ENCODE measurements around the gene CDH23. TPM values are rescaled to one million over a fixed set of nuclear protein-coding genes. Genes with fewer than 3 reads are reported as not detected.

CDH23 gene
- total and polyA plus RNA-seq, 9 of the 15 experiments (the other 6 are each of a cell fraction or from before 2014, with no cell fraction given): 0.18 to 1.2 (median 0.47) TPM

DNA sequence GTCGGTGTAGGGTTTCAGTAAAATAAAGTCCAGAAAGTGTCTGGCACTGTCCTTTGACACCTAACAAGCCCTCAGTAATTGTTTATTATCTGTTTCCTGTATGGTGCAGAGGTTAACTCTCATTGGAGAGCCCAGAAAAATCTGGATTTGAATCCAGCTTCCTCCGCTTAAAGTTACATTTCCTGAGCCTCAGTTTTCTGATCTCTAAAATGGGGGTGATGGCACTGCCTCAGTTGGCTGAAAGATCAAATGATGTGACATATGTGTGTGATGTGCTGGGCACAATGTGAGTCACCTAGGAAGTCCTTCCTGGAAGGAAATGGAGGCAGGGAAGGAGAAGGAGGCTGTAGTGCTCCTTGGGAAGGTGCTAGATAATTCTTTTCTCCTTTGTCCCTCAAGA lies 14.7 kb upstream of the CDH23 start (continued):
- TF ChIP-seq RFX5 (IDR thresholded peaks at IDR 0.05; ENCODE audit: low read depth, low read length) (no peak), NR2C2 (CRISPR knock-in tag; IDR thresholded peaks at IDR 0.05) (no peak), NR2C2 (tag; IDR thresholded peaks at IDR 0.05) (no peak), BCOR (IDR thresholded peaks at IDR 0.05) (peak; percentile 87), KDM5B (IDR thresholded peaks at IDR 0.05; ENCODE audit: insufficient replicate concordance, low read depth, low read length) (no peak), FOSL1 (tag; conservative IDR thresholded peaks at IDR 0.05) (no peak), GATA2 (CRISPR knock-in tag; IDR thresholded peaks at IDR 0.05) (no peak), SOX6 (IDR thresholded peaks at IDR 0.05) (no peak), TAL1 (IDR thresholded peaks at IDR 0.05) (no peak), CBX2 (IDR thresholded peaks at IDR 0.05; ENCODE audit: insufficient read depth, low read length, poor library complexity, severe bottlenecking) (no peak), ZFP1 (CRISPR knock-in tag; IDR thresholded peaks at IDR 0.05) (no peak)
- TF ChIP-seq, protein P1, sequence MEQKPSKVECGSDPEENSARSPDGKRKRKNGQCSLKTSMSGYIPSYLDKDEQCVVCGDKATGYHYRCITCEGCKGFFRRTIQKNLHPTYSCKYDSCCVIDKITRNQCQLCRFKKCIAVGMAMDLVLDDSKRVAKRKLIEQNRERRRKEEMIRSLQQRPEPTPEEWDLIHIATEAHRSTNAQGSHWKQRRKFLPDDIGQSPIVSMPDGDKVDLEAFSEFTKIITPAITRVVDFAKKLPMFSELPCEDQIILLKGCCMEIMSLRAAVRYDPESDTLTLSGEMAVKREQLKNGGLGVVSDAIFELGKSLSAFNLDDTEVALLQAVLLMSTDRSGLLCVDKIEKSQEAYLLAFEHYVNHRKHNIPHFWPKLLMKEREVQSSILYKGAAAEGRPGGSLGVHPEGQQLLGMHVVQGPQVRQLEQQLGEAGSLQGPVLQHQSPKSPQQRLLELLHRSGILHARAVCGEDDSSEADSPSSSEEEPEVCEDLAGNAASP (IDR thresholded peaks at IDR 0.05): no peak
- TF ChIP-seq, protein P2, sequence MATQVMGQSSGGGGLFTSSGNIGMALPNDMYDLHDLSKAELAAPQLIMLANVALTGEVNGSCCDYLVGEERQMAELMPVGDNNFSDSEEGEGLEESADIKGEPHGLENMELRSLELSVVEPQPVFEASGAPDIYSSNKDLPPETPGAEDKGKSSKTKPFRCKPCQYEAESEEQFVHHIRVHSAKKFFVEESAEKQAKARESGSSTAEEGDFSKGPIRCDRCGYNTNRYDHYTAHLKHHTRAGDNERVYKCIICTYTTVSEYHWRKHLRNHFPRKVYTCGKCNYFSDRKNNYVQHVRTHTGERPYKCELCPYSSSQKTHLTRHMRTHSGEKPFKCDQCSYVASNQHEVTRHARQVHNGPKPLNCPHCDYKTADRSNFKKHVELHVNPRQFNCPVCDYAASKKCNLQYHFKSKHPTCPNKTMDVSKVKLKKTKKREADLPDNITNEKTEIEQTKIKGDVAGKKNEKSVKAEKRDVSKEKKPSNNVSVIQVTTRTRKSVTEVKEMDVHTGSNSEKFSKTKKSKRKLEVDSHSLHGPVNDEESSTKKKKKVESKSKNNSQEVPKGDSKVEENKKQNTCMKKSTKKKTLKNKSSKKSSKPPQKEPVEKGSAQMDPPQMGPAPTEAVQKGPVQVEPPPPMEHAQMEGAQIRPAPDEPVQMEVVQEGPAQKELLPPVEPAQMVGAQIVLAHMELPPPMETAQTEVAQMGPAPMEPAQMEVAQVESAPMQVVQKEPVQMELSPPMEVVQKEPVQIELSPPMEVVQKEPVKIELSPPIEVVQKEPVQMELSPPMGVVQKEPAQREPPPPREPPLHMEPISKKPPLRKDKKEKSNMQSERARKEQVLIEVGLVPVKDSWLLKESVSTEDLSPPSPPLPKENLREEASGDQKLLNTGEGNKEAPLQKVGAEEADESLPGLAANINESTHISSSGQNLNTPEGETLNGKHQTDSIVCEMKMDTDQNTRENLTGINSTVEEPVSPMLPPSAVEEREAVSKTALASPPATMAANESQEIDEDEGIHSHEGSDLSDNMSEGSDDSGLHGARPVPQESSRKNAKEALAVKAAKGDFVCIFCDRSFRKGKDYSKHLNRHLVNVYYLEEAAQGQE (IDR thresholded peaks at IDR 0.05; ENCODE audit: borderline replicate concordance): no peak
- TF ChIP-seq, protein P2 (CRISPR knock-in tag; IDR thresholded peaks at IDR 0.05; ENCODE audit: low read depth): no peak
- TF ChIP-seq, protein P3, sequence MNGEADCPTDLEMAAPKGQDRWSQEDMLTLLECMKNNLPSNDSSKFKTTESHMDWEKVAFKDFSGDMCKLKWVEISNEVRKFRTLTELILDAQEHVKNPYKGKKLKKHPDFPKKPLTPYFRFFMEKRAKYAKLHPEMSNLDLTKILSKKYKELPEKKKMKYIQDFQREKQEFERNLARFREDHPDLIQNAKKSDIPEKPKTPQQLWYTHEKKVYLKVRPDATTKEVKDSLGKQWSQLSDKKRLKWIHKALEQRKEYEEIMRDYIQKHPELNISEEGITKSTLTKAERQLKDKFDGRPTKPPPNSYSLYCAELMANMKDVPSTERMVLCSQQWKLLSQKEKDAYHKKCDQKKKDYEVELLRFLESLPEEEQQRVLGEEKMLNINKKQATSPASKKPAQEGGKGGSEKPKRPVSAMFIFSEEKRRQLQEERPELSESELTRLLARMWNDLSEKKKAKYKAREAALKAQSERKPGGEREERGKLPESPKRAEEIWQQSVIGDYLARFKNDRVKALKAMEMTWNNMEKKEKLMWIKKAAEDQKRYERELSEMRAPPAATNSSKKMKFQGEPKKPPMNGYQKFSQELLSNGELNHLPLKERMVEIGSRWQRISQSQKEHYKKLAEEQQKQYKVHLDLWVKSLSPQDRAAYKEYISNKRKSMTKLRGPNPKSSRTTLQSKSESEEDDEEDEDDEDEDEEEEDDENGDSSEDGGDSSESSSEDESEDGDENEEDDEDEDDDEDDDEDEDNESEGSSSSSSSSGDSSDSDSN (IDR thresholded peaks at IDR 0.05; ENCODE audit: borderline replicate concordance in 1 of 2, low read depth in 2 of 2, low read length in 2 of 2): no peak
- TF ChIP-seq, protein P4, sequence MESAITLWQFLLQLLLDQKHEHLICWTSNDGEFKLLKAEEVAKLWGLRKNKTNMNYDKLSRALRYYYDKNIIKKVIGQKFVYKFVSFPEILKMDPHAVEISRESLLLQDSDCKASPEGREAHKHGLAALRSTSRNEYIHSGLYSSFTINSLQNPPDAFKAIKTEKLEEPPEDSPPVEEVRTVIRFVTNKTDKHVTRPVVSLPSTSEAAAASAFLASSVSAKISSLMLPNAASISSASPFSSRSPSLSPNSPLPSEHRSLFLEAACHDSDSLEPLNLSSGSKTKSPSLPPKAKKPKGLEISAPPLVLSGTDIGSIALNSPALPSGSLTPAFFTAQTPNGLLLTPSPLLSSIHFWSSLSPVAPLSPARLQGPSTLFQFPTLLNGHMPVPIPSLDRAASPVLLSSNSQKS (CRISPR knock-in tag; IDR thresholded peaks at IDR 0.05): no peak
